ENCODE results near the gene NTN1.

NTN1 gene

GRCh38 chr17:9266697-9267117 lies 245.4 kb downstream of the NTN1 start:
- H3K4me3 ChIP-seq (replicated peaks; ENCODE audit: low read depth, low read length): no peak overlapping the region
- TF ChIP-seq CTCF (IDR thresholded peaks at IDR 0.05; ENCODE audit: low read length, missing control alignments): no peak
- no peak for DNase-seq (ENCODE audit: low read depth)

- no peak overlapping the region for H3K4me3 ChIP-seq (replicated peaks; ENCODE audit: low read depth, low read length)
- no peak for DNase-seq (ENCODE audit: low read depth)
- no peak for TF ChIP-seq CTCF (IDR thresholded peaks at IDR 0.05; ENCODE audit: low read length, missing control alignments)
Measured at GRCh38 chr17:9268546-9268945, 247.2 kb downstream of the NTN1 start.

GRCh38 chr17:9269350-9270035 lies 248.2 kb downstream of the NTN1 start:
- H3K4me3 ChIP-seq (replicated peaks; ENCODE audit: low read depth, low read length): no peak overlapping the region
- TF ChIP-seq CTCF (IDR thresholded peaks at IDR 0.05; ENCODE audit: low read length, missing control alignments): no peak
- no peak for DNase-seq (ENCODE audit: low read depth)

GRCh38 chr17:9270921-9271320 lies 249.6 kb downstream of the NTN1 start:
- DNase-seq (ENCODE audit: low read depth): no peak
- no peak overlapping the region for H3K4me3 ChIP-seq (replicated peaks; ENCODE audit: low read depth, low read length)
- TF ChIP-seq CTCF (IDR thresholded peaks at IDR 0.05; ENCODE audit: low read length, missing control alignments): no peak

GRCh38 chr17:9271989-9272388 lies 250.7 kb downstream of the NTN1 start:
- no peak for DNase-seq (ENCODE audit: low read depth)
- H3K4me3 ChIP-seq (replicated peaks; ENCODE audit: low read depth, low read length): no peak overlapping the region
- no peak for TF ChIP-seq CTCF (IDR thresholded peaks at IDR 0.05; ENCODE audit: low read length, missing control alignments)

- TF ChIP-seq CTCF (IDR thresholded peaks at IDR 0.05; ENCODE audit: low read length, missing control alignments): no peak
- DNase-seq (ENCODE audit: low read depth): no peak
- H3K4me3 ChIP-seq (replicated peaks; ENCODE audit: low read depth, low read length): no peak overlapping the region
Measured at GRCh38 chr17:9272501-9273200, 251.3 kb downstream of the NTN1 start.

Measured in fibroblast of pulmonary artery (primary cell).